Measurements from ENCODE around the gene USP36.

DNA sequence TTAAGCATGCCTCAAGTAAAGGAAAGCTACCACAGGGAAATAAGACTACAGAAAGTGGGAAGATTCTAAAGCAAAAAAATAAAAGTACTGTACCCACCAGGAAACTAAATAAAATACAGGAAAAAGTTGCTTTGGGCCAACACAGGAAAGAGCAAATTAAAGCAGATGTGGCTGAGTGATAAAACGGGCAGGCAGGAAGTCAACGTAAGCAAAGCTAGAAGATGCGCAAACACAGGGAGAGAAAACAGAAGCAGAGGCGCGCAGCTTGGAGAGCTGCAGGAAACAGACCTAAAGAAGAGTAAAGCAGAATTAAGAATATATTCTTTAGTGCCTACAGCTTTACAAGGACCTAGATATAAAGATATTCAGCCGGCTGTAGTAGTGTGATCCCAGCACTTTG lies 21.7 kb downstream of the USP36 start:
- TF ChIP-seq, protein P1, sequence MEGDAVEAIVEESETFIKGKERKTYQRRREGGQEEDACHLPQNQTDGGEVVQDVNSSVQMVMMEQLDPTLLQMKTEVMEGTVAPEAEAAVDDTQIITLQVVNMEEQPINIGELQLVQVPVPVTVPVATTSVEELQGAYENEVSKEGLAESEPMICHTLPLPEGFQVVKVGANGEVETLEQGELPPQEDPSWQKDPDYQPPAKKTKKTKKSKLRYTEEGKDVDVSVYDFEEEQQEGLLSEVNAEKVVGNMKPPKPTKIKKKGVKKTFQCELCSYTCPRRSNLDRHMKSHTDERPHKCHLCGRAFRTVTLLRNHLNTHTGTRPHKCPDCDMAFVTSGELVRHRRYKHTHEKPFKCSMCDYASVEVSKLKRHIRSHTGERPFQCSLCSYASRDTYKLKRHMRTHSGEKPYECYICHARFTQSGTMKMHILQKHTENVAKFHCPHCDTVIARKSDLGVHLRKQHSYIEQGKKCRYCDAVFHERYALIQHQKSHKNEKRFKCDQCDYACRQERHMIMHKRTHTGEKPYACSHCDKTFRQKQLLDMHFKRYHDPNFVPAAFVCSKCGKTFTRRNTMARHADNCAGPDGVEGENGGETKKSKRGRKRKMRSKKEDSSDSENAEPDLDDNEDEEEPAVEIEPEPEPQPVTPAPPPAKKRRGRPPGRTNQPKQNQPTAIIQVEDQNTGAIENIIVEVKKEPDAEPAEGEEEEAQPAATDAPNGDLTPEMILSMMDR (conservative IDR thresholded peaks at IDR 0.05 in 1 of 2, IDR thresholded peaks at IDR 0.05 in 1 of 2; ENCODE audit: extremely low read depth in 1 of 2, insufficient read depth in 1 of 2, low read depth in 1 of 2, low read length in 2 of 2): no peak
- no peak for TF ChIP-seq EZH2 (IDR thresholded peaks at IDR 0.05; ENCODE audit: borderline replicate concordance, low read length)

Data from mammary epithelial cell (primary cell).